B cell (primary cell): Measurements from ENCODE around the gene SIGLEC6. TPM values are rescaled to one million over a fixed set of nuclear protein-coding genes. Genes with fewer than 3 reads are reported as not detected.

ENCODE experiments used
- ATAC-seq: fragments of 200-7000 bp; cut with Tn5 transposase; one replicate; pipeline ENCODE4 v1.10.0; 2021; ENCODE audit warnings: low read depth, mild to moderate bottlenecking, moderate number of reproducible peaks, moderate library complexity
- CTCF ChIA-PET: fragments of 350-600 bp; sonication (Branson Sonifier 250); formaldehyde crosslinking; loops from one replicate; lab custom pipeline; 2021; ENCODE audit warnings: antibody characterized with exemption, inconsistent platforms; lab: Charles Lee
- POLR2A ChIA-PET: fragments of 350-600 bp; sonication (Branson Sonifier 250); formaldehyde crosslinking; loops from one replicate; lab custom pipeline; 2021; ENCODE audit warnings: antibody characterized with exemption; lab: Charles Lee
- DNase-seq: peaks from one replicate; pipeline ENCODE4 v3.0.0; 2013
- H2AFZ ChIP-seq: 2 replicates; pipeline ENCODE4 v1.6.1; 2012; ENCODE audit warnings: mild to moderate bottlenecking, low read depth, low read length; ENCODE audit not compliant: insufficient read depth, poor library complexity, severe bottlenecking
- H3K27ac ChIP-seq, 2 donors: 1 replicate in 1 of 2; 2 replicates in 1 of 2; pipeline ENCODE4 v1.5.1; 2012 to 2013; ENCODE audit warnings: low read length in 2 of 2, mild to moderate bottlenecking in 2 of 2, moderate library complexity in 1 of 2
- H3K27me3 ChIP-seq, 4 experiments: fragments of 200-600 bp in 1 of 4; sonication (generic) in 1 of 4; replicated peaks in 1 of 4; 1 replicate in 2 of 4; 2 replicates in 2 of 4; pipeline versions ENCODE4 v1.6.1 to v1.7.0; 2013 to 2016; ENCODE audit warnings: low read length in 3 of 4, mild to moderate bottlenecking in 2 of 4, mixed read lengths in 1 of 4, moderate library complexity in 1 of 4; ENCODE audit not compliant: insufficient read depth in 4 of 4, control insufficient read depth in 3 of 4; ENCODE audit errors: control extremely low read depth in 1 of 4
- H3K36me3 ChIP-seq, 2 experiments: replicated peaks in 1 of 2; 1 replicate in 1 of 2; 2 replicates in 1 of 2; pipeline versions ENCODE4 v1.6.1 to v1.7.1; 2013; ENCODE audit warnings: low read length in 1 of 2; ENCODE audit not compliant: insufficient read depth in 2 of 2, control insufficient read depth in 1 of 2; ENCODE audit errors: control extremely low read depth in 1 of 2, extremely low read depth in 1 of 2
- H3K4me1 ChIP-seq, 2 donors: fragments of 200-600 bp in 1 of 2; sonication (generic) in 1 of 2; 1 replicate in 1 of 2; 2 replicates in 1 of 2; pipeline versions ENCODE4 v1.5.1 to v1.6.1; 2013 to 2017; ENCODE audit warnings: low read length in 2 of 2; ENCODE audit not compliant: control insufficient read depth in 2 of 2, insufficient read depth in 2 of 2
- H3K4me2 ChIP-seq: replicated peaks from 2 replicates; pipeline ENCODE3; 2012; ENCODE audit warnings: mild to moderate bottlenecking, low read depth, low read length; ENCODE audit not compliant: poor library complexity, severe bottlenecking
- H3K4me3 ChIP-seq, 5 experiments: fragments of 200-600 bp in 1 of 5; sonication (generic) in 1 of 5; 1 replicate in 3 of 5; 2 replicates in 2 of 5; pipeline versions ENCODE4 v1.5.1 to v1.7.0; 2011 to 2016; ENCODE audit warnings: low read length in 4 of 5, mild to moderate bottlenecking in 4 of 5, low read depth in 2 of 5, control low read depth in 1 of 5, moderate library complexity in 1 of 5; ENCODE audit not compliant: insufficient read depth in 1 of 5; ENCODE audit errors: control extremely low read depth in 1 of 5, extremely low read depth in 1 of 5
- H3K79me2 ChIP-seq: fragments of 200-600 bp; sonication (generic); one replicate; pipeline ENCODE4 v1.6.0; 2016; ENCODE audit warnings: low read length; ENCODE audit not compliant: control insufficient read depth, insufficient read depth
- H3K9ac ChIP-seq: fragments of 200-600 bp; sonication (generic); 2 replicates; pipeline ENCODE4 v1.6.1; 2017; ENCODE audit warnings: mild to moderate bottlenecking, low read length, moderate library complexity
- H3K9me3 ChIP-seq, 3 donors: one replicate each; pipeline versions ENCODE4 v1.6.1 to v1.7.1; 2013; ENCODE audit warnings: low read length in 2 of 3; ENCODE audit not compliant: control insufficient read depth in 2 of 3, insufficient read depth in 1 of 3; ENCODE audit errors: control extremely low read depth in 1 of 3
- H4K20me1 ChIP-seq: 2 replicates; pipeline ENCODE4 v1.6.0; 2012; ENCODE audit warnings: mild to moderate bottlenecking, low read length; ENCODE audit not compliant: insufficient read depth, control insufficient read depth, poor library complexity, severe bottlenecking
- H3K27ac Mint-ChIP-seq: one replicate; pipeline ENCODE4 v1.8.0; 2021; ENCODE audit warnings: mixed read lengths
- H3K27me3 Mint-ChIP-seq: one replicate; pipeline ENCODE4 v1.8.0; 2021; ENCODE audit warnings: mixed read lengths
- H3K4me1 Mint-ChIP-seq: one replicate; pipeline ENCODE4 v1.8.0; 2021; ENCODE audit warnings: mixed read lengths
- H3K4me3 Mint-ChIP-seq: one replicate; pipeline ENCODE4 v1.8.0; 2021; ENCODE audit warnings: mixed read lengths
- H3K9me3 Mint-ChIP-seq: one replicate; pipeline ENCODE4 v1.8.0; 2022; ENCODE audit warnings: mixed read lengths; ENCODE audit not compliant: insufficient read depth
- CTCF ChIP-seq: fragments of 200-600 bp; IDR thresholded peaks from one replicate; pipeline ENCODE4 v1.8.0; 2022; ENCODE audit warnings: antibody characterized with exemption, mild to moderate bottlenecking
- EZH2 ChIP-seq: IDR thresholded peaks from 2 replicates; pipeline ENCODE4 v1.6.1; 2012; ENCODE audit warnings: borderline replicate concordance, low read depth, mild to moderate bottlenecking, moderate library complexity, low read length; ENCODE audit not compliant: insufficient read depth, poor library complexity, severe bottlenecking
- WGBS: methylation state at CpG from one replicate; pipeline ENCODE4 v1.1.5; 2013; ENCODE audit warnings: missing lambda C conversion rate; ENCODE audit not compliant: insufficient coverage; 5-methylcytosine and 5-hydroxymethylcytosine counted together
- intact Hi-C: fragments of 100-400 bp; cut with micrococcal nuclease; formaldehyde crosslinking; loops from one replicate; pipeline ENCODE4 v1.10.0; 2022
- polyA plus RNA-seq: library from polyadenylated mRNA; depleted of rRNA; stranded (reverse); fragments of >200 nt; gene quantifications from 2 replicates; pipeline ENCODE4 v1.2.3, GENCODE V29; 2012
- total RNA-seq, 2 donors: library from RNA; stranded (reverse); fragments of 120-200 nt in 1 of 2; gene quantifications; 1 replicate in 1 of 2; 2 replicates in 1 of 2; pipeline versions ENCODE4 v1.2.3 to v1.2.4, GENCODE V29; 2013 to 2022

The SIGLEC6 gene
- total and polyA plus RNA-seq, 2 donors (not counting 1 experiment from before 2014, with no cell fraction given): 21.2 to 35.4 TPM

- H3K4me1 Mint-ChIP-seq: no peaks in the 10 kb centered on the region
- H3K36me3 ChIP-seq: no peaks in the 10 kb centered on the region
- H3K9me3 Mint-ChIP-seq: no peaks in the 10 kb centered on the region
- no peak overlapping the region for H3K4me2 ChIP-seq
- ChIA-PET CTCF (interaction anchor here (0.5 to 1.6 kb wide), 3 partner anchors 33 to 150 kb away, joined by 3 to 7 read pairs (median 3); no protein-coding TSS in a partner anchor), POLR2A (interaction anchor here (0.6 kb wide), 1 partner anchor 172 kb away, joined by 4 read pairs; no protein-coding TSS in a partner anchor)
- H3K27ac ChIP-seq: no peak overlapping the region
- TF ChIP-seq CTCF (no peak), EZH2 (no peak)
- H2AFZ ChIP-seq: no peak overlapping the region
- no peak for DNase-seq
- H3K4me3 ChIP-seq: no peak overlapping the region
- H3K27me3 ChIP-seq: peaks cover 0 to 4% (median 0%) of the 10 kb centered on the region in 4 experiments
- no peak overlapping the region for H3K9ac ChIP-seq
- intact Hi-C loops: no loop called here
- H3K27me3 Mint-ChIP-seq: peaks cover 5% of the 10 kb centered on the region
- peaks cover 0 to 6% (median 0%) of the 10 kb centered on the region in 3 donors for H3K9me3 ChIP-seq
- H3K27ac Mint-ChIP-seq: no peak overlapping the region
- H3K4me1 ChIP-seq: no peaks in the 10 kb centered on the region
- 14% methylated on average over 1 of the region's 3 CpGs for WGBS
- no peaks in the 10 kb centered on the region for H4K20me1 ChIP-seq
- no peak overlapping the region for H3K4me3 Mint-ChIP-seq
- H3K79me2 ChIP-seq: no peaks in the 10 kb centered on the region
- ATAC-seq: no peak
These were observed 23.3 kb downstream of the SIGLEC6 start for GRCh38 chr19:51508059-51508733.

- Mint-ChIP-seq H3K4me1 (peaks cover 3% of the 10 kb centered on the region), H3K4me3 (no peak overlapping the region), H3K9me3 (no peaks in the 10 kb centered on the region), H3K27ac (no peak overlapping the region), H3K27me3 (peaks cover 5% of the 10 kb centered on the region)
- H3K36me3 ChIP-seq: no peaks in the 10 kb centered on the region
- no peak overlapping the region for H3K9ac ChIP-seq
- H3K27me3 ChIP-seq: peaks cover 0 to 3% (median 0%) of the 10 kb centered on the region in 4 experiments
- no peak overlapping the region for H3K27ac ChIP-seq
- TF ChIP-seq CTCF (no peak), EZH2 (no peak)
- intact Hi-C loops: no loop called here
- no peaks in the 10 kb centered on the region for H4K20me1 ChIP-seq
- H3K4me2 ChIP-seq: no peak overlapping the region
- no peak overlapping the region for H3K4me3 ChIP-seq
- 80% methylated on average over 1 of the region's 6 CpGs for WGBS
- ATAC-seq (no peak), DNase-seq (no peak)
- ChIA-PET CTCF (interaction anchor here (0.5 to 2.6 kb wide), 6 partner anchors 7 to 151 kb away, joined by 3 to 12 read pairs (median 5); no protein-coding TSS in a partner anchor), POLR2A (interaction anchor here (0.6 kb wide), 1 partner anchor 171 kb away, joined by 4 read pairs; no protein-coding TSS in a partner anchor)
- H3K4me1 ChIP-seq: no peaks in the 10 kb centered on the region
- no peak overlapping the region for H2AFZ ChIP-seq
- H3K9me3 ChIP-seq: peaks cover 0 to 6% (median 0%) of the 10 kb centered on the region in 3 donors
- no peaks in the 10 kb centered on the region for H3K79me2 ChIP-seq
These were observed 23.8 kb downstream of the SIGLEC6 start for GRCh38 chr19:51507640-51508058.
